Adipocyte (in vitro differentiated cells): ENCODE measurements around the gene COX6A2.

Source experiments
- DNase-seq: peaks from one replicate; pipeline ENCODE4 v3.0.0-alpha.2; 2015; ENCODE audit warnings: low read depth
- H3K27me3 ChIP-seq: replicated peaks from 2 replicates; pipeline ENCODE4 v1.7.0; 2013; ENCODE audit warnings: mild to moderate bottlenecking, low read length, moderate library complexity; ENCODE audit not compliant: control insufficient read depth, insufficient read depth
- H3K36me3 ChIP-seq: 2 replicates; pipeline ENCODE4 v1.7.0; 2013; ENCODE audit warnings: low read length, mild to moderate bottlenecking, moderate library complexity; ENCODE audit not compliant: control insufficient read depth, insufficient read depth, severe bottlenecking
- H3K4me1 ChIP-seq: 2 replicates; pipeline ENCODE4 v1.7.0; 2013; ENCODE audit warnings: mild to moderate bottlenecking, low read length, moderate library complexity; ENCODE audit not compliant: control insufficient read depth, insufficient read depth
- H3K4me3 ChIP-seq: 2 replicates; pipeline ENCODE4 v1.7.0; 2013; ENCODE audit warnings: mild to moderate bottlenecking, low read length, moderate library complexity
- H3K9ac ChIP-seq: 2 replicates; pipeline ENCODE4 v1.7.0; 2013; ENCODE audit warnings: mild to moderate bottlenecking, low read length, moderate library complexity
- H3K9me3 ChIP-seq: 2 replicates; pipeline ENCODE4 v1.7.0; 2013; ENCODE audit warnings: mild to moderate bottlenecking, low read length, moderate library complexity; ENCODE audit not compliant: control insufficient read depth

Gene COX6A2

GRCh38 chr16:31413943-31414342 is 14.2 kb downstream of the COX6A2 start:
- DNase-seq, result no peak
- peaks cover 13% of the 10 kb centered on the region for H3K27me3 ChIP-seq
- no peaks in the 10 kb centered on the region for H3K36me3 ChIP-seq
- peaks cover 9% of the 10 kb centered on the region for H3K9me3 ChIP-seq
- no peak overlapping the region for H3K4me3 ChIP-seq
- H3K9ac ChIP-seq, result no peak overlapping the region
- no peaks in the 10 kb centered on the region for H3K4me1 ChIP-seq

DNA sequence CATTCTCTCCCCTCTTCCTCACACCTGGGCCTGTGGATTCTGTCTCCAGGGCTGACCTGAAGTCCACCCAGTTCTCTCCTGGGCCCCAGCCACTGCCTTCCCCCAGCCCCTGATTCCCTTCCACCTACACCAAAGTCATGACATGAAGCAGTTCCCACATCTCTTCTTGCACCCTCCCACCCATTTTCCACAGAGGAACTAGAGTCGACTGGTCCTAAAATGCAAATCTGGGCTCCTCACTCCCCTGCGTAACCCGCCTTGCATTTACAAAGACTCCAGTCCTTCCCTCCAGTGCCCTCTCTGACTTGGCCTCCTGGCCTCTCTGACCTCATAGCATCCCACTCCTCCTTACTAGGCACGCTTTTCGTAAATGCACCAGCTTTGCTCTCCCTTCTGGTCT is 14.8 kb downstream of the COX6A2 start:
- DNase-seq, result no peak

GRCh38 chr16:31412750-31413149 is 15.4 kb downstream of the COX6A2 start:
- Histone ChIP-seq H3K36me3 (no peaks in the 10 kb centered on the region), H3K9me3 (peaks cover 9% of the 10 kb centered on the region), H3K4me3 (no peak overlapping the region), H3K27me3 (peaks cover 21% of the 10 kb centered on the region), H3K9ac (no peak overlapping the region), H3K4me1 (no peaks in the 10 kb centered on the region)
- no peak for DNase-seq

More for the DNA sequence above, 14.8 kb downstream of the COX6A2 start:
- Histone ChIP-seq H3K36me3 (no peaks in the 10 kb centered on the region), H3K27me3 (peaks cover 17% of the 10 kb centered on the region), H3K4me3 (no peak overlapping the region), H3K9ac (no peak overlapping the region), H3K9me3 (peaks cover 9% of the 10 kb centered on the region), H3K4me1 (no peaks in the 10 kb centered on the region)

DNA sequence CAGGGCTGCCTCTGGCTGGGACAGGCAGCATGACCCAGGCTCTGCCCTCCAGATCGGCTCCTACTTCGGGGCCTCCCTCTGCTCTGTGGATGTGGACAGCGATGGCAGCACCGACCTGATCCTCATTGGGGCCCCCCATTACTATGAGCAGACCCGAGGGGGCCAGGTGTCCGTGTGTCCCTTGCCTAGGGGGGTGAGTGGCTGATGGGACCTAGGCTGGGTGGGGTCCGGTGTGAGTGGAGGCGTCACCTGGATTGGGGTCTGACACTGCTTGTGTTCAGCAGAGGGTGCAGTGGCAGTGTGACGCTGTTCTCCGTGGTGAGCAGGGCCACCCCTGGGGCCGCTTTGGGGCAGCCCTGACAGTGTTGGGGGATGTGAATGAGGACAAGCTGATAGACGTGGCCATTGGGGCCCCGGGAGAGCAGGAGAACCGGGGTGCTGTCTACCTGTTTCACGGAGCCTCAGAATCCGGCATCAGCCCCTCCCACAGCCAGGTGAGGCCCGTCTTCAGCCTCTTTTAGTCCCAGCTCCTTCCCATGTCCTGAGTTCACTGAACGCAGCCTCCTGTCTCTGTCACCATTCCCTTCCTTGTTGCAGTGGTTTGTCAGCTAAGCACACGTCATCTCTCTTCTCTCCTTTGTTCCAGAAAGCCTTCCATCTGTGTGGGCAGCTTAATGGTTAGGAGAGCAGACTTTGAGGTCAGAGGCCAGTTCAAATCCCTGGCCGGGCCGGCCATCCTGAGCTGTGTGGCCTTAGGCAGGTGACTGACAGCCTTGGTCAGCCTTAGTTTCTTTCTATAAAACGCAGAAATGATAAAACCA is 16.9 kb downstream of the COX6A2 start:
- Histone ChIP-seq H3K27me3 (peaks cover 21% of the 10 kb centered on the region), H3K9me3 (peaks cover 5% of the 10 kb centered on the region), H3K4me1 (no peaks in the 10 kb centered on the region), H3K36me3 (no peaks in the 10 kb centered on the region), H3K4me3 (no peak overlapping the region), H3K9ac (no peak overlapping the region)
- no peak for DNase-seq

- DNase-seq, result no peak
- Histone ChIP-seq H3K27me3 (peaks cover 16% of the 10 kb centered on the region), H3K4me3 (no peak overlapping the region), H3K9ac (no peak overlapping the region), H3K9me3 (no peaks in the 10 kb centered on the region), H3K4me1 (no peaks in the 10 kb centered on the region), H3K36me3 (no peaks in the 10 kb centered on the region)
Observed at GRCh38 chr16:31410082-31410481, 18.1 kb downstream of the COX6A2 start.

- Histone ChIP-seq H3K27me3 (peaks cover 15% of the 10 kb centered on the region), H3K4me3 (no peak overlapping the region), H3K9me3 (no peaks in the 10 kb centered on the region), H3K4me1 (no peaks in the 10 kb centered on the region), H3K9ac (no peak overlapping the region), H3K36me3 (no peaks in the 10 kb centered on the region)
- DNase-seq, result peak; percentile 4
Observed at GRCh38 chr16:31409433-31409832, 18.7 kb downstream of the COX6A2 start.

DNA sequence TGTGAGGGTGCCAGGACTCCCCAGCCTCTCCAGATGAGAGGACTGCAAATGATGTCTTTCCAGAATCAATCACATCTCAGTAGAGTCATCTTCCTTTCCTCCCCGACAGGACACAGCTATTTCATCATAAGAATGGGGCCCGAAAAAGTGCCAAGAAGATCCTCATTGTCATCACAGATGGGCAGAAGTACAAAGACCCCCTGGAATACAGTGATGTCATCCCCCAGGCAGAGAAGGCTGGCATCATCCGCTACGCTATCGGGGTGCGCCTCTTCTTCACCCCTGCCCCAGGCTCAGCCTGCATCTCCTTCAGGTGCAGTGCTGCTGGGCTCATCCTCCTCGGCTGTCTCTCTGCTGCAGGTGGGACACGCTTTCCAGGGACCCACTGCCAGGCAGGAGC is 20.8 kb downstream of the COX6A2 start:
- Histone ChIP-seq H3K9ac (no peak overlapping the region), H3K36me3 (no peaks in the 10 kb centered on the region), H3K9me3 (no peaks in the 10 kb centered on the region), H3K4me1 (peaks cover 3% of the 10 kb centered on the region), H3K27me3 (peaks cover 7% of the 10 kb centered on the region), H3K4me3 (no peak overlapping the region)
- DNase-seq, result no peak

GRCh38 chr16:31404353-31405064 is 23.7 kb downstream of the COX6A2 start:
- peak; percentile 23 for DNase-seq

GRCh38 chr16:31403590-31404352 is 24.4 kb downstream of the COX6A2 start:
- peak overlapping the region; percentile 82 for H3K4me3 ChIP-seq
- DNase-seq, result no peak

More at GRCh38 chr16:31404353-31405064, 23.7 kb downstream of the COX6A2 start:
- peaks cover 7% of the 10 kb centered on the region for H3K27me3 ChIP-seq
- peaks cover 6% of the 10 kb centered on the region for H3K9me3 ChIP-seq
- H3K36me3 ChIP-seq, result no peaks in the 10 kb centered on the region
- peaks cover 3% of the 10 kb centered on the region for H3K4me1 ChIP-seq
- H3K9ac ChIP-seq, result peak overlapping the region; percentile 79
- H3K4me3 ChIP-seq, result peak overlapping the region; percentile 82

GRCh38 chr16:31402687-31403086 is 25.5 kb downstream of the COX6A2 start:
- no peaks in the 10 kb centered on the region for H3K27me3 ChIP-seq
- no peak overlapping the region for H3K9ac ChIP-seq
- H3K4me1 ChIP-seq, result peaks cover 3% of the 10 kb centered on the region
- H3K9me3 ChIP-seq, result peaks cover 8% of the 10 kb centered on the region
- H3K36me3 ChIP-seq, result no peaks in the 10 kb centered on the region
- H3K4me3 ChIP-seq, result no peak overlapping the region
- DNase-seq, result peak; percentile 46

More at GRCh38 chr16:31403590-31404352, 24.4 kb downstream of the COX6A2 start:
- Histone ChIP-seq H3K4me1 (peaks cover 3% of the 10 kb centered on the region), H3K36me3 (no peaks in the 10 kb centered on the region), H3K27me3 (peaks cover 7% of the 10 kb centered on the region), H3K9ac (peak overlapping the region; percentile 79), H3K9me3 (peaks cover 8% of the 10 kb centered on the region)

GRCh38 chr16:31401436-31401835 is 26.7 kb downstream of the COX6A2 start:
- no peak overlapping the region for H3K9ac ChIP-seq
- H3K4me1 ChIP-seq, result peaks cover 3% of the 10 kb centered on the region
- no peaks in the 10 kb centered on the region for H3K36me3 ChIP-seq

More at GRCh38 chr16:31401436-31401835, 26.7 kb downstream of the COX6A2 start:
- Histone ChIP-seq H3K4me3 (no peak overlapping the region), H3K27me3 (no peaks in the 10 kb centered on the region), H3K9me3 (peaks cover 8% of the 10 kb centered on the region)
- no peak for DNase-seq
